HG02571 (cell line): ENCODE measurements around the gene PSEN1.

Source experiments
- ATAC-seq: cut with Tn5 transposase; IDR thresholded peaks from one replicate; pipeline ENCODE4 v1.9.1; 2021; ENCODE audit warnings: mild to moderate bottlenecking, moderate library complexity; ENCODE audit not compliant: unreplicated experiment

Gene PSEN1

GRCh38 chr14:73238424-73238852, 102.1 kb downstream of the PSEN1 start:
- ATAC-seq: no peak

- ATAC-seq: no peak
These were observed 102.6 kb downstream of the PSEN1 start for GRCh38 chr14:73238941-73239340.

DNA sequence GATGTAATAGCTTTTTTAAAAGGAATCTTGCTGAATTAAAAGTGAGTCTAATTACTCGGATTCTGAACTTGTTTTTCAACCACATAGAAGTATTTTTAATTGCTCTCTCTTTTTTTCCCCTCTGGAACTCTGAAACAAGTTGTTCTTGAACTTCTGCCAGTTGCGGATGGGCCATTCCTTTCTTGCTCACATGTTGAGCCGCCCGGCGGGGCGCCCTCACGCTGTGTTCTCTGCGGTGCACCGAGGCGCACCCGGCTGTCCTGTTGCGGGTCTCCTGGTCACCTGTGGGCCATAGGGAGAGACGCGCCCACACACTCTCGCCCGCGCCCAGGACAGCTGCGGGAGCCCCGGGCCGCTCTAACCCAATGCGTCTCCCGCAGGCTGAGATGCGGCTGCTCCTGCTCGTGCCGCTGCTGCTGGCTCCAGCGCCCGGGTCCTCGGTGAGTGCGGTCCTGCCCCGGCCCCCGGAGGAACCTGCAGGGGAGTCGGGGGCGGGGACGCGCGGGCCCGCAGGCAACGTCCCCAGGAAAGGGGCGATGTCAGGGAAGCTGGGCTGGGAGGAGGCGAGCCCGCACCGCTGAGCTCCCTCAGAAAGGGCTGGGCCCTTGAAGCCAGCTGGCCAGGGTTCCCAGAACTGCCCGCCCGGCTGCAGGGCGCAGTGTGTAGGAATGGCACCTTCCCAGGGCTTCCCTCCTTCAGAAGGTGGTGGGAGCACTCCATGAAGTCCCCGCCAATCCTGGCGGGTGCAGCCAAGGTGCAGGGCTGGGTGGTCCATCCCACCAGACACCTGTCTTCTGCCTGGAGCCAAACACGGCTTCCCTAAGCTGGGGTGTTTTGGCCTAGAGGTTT, 103.3 kb downstream of the PSEN1 start:
- ATAC-seq: no peak

GRCh38 chr14:73240816-73241480, 104.6 kb downstream of the PSEN1 start:
- ATAC-seq: no peak

DNA sequence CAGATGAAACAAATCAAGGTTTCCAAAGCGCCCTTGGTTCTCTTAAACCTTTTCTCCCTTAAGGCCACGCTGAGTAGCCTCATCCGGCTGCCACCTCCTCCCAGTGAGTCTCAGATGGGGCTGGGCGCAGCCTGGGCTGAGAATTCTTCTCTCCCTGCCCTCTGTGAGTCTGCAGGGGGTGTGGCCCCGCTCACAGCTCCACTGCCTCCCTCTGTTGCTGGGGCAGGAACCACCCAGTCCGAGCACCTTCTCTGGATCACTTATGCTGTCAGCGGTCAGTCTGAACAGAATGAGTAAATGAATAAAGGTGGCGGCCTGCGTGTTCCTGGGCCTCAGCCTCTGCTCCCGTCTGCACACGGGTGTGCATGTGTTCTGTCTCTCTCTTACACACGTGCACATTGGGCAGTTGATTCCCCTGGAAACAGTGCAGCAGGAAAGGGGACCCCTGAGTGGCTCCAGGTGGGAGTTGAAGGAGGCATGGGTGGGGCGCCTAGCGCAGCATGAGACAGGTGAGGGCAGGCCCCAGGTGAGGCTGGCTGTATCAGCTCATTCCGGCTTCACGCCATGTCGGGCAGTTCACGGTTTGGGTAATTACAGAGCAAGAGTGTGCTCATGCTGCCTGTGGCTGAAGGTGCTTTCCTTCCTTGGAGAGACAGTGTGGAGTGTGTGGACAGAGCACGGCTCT, 105.3 kb downstream of the PSEN1 start:
- no peak for ATAC-seq

GRCh38 chr14:73242357-73242901, 106.1 kb downstream of the PSEN1 start:
- ATAC-seq: no peak

DNA sequence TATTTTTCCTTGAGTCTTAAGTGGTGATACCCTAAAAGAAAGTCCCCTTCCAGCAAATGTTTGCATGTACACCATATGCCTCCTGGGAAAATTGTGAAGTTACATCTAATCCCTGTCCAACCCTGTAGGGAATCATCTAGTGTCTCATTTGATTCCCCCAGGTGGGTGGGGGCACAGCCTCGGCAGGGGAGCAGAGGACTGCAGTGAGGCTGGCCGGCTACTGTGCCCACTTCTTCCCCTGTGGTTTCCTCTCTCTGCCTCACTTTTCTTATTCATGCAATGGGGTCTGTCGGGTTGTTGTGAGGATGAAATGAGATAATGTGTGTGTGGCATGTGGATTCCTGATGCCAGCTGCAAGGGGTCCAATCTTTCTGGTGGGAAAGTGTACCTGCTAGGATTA, 107.0 kb downstream of the PSEN1 start:
- no peak for ATAC-seq

DNA sequence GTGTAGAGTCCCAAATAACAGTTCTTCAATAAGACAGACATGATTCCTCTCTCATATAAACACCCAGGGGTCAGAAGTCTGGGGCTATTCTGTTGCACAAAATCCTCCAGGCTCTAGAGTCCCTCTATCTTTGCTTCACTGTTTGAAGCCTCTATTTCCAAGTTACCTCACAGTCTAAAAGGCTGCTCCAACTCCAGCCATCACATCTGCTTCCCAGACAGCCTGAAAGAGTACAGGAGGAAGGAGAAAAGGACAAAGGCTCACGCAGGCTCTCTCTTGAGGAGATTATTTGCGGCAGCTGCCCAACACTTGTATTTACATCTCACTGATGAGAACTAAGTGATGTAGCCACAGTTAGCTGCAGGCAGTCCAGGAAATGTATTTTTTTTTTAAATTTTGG, 107.4 kb downstream of the PSEN1 start:
- ATAC-seq: no peak

DNA sequence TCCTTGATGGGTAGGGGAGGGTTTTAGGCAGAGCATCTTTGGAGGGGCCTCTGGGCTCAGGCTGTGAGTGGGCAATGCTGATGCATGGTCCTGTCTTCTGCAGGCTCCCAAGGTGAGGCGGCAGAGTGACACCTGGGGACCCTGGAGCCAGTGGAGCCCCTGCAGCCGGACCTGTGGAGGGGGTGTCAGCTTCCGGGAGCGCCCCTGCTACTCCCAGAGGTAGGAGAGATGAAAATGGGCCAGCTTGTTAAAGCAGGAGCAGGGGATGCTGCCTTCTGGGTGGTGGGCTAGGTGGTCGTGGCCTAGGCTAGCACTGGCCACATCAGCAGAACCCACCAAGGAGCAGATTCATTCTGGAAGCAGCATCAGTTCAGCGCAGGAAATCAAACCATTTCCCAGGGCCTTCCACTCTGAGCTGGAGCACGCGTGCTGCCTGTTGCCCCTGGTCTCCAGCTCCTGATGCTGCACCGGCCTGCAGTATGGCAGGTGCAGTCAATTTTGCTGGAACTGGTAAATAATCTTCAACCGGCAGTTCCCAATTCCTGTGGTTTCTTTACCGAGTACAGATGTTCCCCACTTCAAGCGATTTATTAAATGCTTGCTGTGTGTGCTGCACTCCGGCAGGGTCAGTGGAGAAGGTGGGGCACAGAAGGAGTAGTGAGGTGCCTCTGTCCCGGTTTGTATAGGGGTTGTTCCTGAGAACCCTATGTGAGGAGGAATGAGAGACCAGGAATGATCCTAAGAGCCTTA, 108.4 kb downstream of the PSEN1 start:
- no peak for ATAC-seq

- peak; percentile 57 for ATAC-seq
These were observed 109.4 kb downstream of the PSEN1 start for GRCh38 chr14:73245480-73246325.

DNA sequence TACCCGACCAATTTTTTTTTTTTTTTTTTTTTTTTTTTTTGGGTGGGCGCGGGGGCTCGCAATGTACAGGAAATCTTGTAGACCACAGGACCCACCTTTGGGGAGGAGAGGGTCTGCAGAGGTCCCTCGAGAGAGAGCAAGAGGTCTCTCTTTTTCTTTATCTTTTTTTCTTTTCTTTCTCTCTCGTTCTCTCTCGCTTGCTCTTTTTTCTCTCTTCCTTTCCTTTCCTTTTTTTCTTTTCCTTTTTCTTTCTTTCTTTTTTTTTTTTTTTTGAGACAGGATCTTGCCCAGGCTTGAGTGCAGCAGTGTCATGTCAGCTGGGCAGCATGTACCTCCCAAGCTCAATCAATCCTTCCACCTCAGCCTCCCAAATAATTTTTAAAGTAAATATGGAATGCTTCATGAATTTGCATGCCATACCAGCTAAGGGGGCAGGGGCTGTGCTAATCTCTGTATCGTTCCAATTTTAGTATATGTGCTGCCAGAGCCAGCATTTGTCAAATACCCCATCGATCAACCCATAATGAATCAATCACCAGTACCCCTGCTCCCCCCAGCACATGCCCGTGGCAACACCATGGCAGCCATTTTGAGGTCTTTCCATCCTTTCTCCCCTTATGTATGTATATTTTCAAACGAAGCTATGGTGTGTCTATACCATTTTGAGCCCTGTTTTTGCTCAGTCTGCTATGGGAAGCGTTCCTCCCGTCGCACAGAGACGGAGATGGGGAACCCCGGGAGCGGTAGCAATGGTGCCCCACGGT, 110.3 kb downstream of the PSEN1 start:
- ATAC-seq: no peak

GRCh38 chr14:73248108-73248868, 112.0 kb downstream of the PSEN1 start:
- ATAC-seq: no peak

DNA sequence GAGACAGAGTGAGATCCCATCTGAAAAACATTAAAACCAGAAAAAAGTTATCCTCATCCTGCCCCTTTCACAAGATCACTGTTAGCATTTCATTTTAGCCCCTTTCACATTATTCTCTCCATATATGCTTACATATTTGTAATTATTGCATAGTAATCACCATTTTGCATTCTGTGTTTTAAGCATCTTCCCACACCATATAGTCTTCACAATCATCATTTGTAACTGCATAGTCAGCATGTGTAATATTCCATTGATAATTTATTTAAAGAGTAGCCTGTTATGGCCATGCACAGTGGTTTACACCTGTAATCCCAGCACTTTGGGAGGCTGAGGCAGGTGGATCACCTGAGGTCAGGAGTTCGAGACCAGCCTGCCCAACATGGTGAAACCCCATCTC, 112.8 kb downstream of the PSEN1 start:
- no peak for ATAC-seq

DNA sequence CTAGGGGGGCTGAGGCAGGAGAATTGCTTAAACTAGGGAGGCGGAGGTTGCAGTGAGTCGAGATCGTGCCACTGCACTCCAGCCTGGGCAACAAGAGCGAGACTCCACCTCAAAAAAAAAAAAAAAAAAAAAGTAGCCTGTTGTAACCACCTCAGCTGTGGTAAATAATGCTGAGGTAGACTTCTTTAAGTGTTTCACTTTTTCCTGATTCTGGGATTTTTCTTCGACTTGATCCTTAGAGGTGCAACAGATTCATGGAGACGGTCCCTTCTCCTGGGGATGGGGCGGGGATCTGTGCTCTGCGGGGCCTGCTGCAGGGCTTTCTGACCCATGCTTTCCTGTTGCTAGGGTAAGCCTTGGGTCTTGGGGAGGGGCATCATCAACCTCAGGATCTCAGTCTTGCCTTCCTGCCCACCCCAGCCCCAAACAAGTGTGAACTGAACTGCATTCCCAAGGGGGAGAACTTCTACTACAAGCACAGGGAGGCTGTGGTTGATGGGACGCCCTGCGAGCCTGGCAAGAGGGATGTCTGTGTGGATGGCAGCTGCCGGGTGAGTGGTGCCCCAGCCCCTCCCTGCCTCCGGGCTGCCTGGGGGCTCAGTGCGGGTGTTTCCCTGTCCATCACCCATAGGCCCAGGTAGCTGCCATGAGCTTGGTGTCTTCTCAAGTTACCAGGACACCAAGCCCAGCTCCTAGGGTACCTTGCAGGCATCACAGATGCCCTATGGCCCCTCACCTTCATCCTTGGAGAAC, 113.4 kb downstream of the PSEN1 start:
- ATAC-seq: no peak

- ATAC-seq: no peak
These were observed 114.0 kb downstream of the PSEN1 start for GRCh38 chr14:73250317-73250713.

DNA sequence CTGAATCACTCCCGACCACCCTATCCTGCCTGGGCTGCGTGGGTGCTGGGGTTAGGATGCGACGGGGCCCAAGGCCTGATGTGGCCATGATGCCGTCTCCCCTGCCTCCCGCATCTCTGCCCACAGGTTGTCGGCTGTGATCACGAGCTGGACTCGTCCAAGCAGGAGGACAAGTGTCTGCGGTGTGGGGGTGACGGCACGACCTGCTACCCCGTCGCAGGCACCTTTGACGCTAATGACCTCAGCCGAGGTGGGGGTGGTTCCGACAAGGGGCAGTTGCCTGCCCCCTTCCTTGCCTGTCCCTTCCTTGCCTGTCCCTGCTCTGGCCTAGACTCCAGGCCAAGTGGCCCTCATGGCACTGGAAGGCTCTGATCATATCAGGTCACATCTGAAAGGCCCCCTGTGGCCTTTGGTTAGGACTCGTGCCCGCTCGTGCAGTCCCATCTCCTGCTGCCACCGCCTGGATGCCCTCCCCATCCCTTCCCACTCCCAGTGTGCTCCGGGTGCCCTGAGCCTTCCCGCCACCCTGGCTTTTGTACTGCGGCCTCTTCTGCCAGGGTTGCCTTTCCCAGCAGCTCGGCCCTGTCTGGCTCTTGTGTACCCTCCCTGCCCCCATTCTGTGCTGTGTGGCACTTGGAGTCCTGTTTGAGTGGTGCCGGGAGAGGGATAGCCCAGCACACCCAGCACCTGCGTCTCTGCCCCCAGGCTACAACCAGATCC, 114.6 kb downstream of the PSEN1 start:
- no peak for ATAC-seq
